Adipocyte (in vitro differentiated cells): ENCODE results near the gene PTBP1.

Experiments
- DNase-seq: peaks from one replicate; pipeline ENCODE4 v3.0.0-alpha.2; 2015; ENCODE audit warnings: low read depth
- H3K27me3 ChIP-seq: replicated peaks from 2 replicates; pipeline ENCODE4 v1.7.0; 2013; ENCODE audit warnings: mild to moderate bottlenecking, low read length, moderate library complexity; ENCODE audit not compliant: control insufficient read depth, insufficient read depth
- H3K36me3 ChIP-seq: 2 replicates; pipeline ENCODE4 v1.7.0; 2013; ENCODE audit warnings: low read length, mild to moderate bottlenecking, moderate library complexity; ENCODE audit not compliant: control insufficient read depth, insufficient read depth, severe bottlenecking
- H3K4me1 ChIP-seq: 2 replicates; pipeline ENCODE4 v1.7.0; 2013; ENCODE audit warnings: mild to moderate bottlenecking, low read length, moderate library complexity; ENCODE audit not compliant: control insufficient read depth, insufficient read depth
- H3K4me3 ChIP-seq: 2 replicates; pipeline ENCODE4 v1.7.0; 2013; ENCODE audit warnings: mild to moderate bottlenecking, low read length, moderate library complexity
- H3K9ac ChIP-seq: 2 replicates; pipeline ENCODE4 v1.7.0; 2013; ENCODE audit warnings: mild to moderate bottlenecking, low read length, moderate library complexity
- H3K9me3 ChIP-seq: 2 replicates; pipeline ENCODE4 v1.7.0; 2013; ENCODE audit warnings: mild to moderate bottlenecking, low read length, moderate library complexity; ENCODE audit not compliant: control insufficient read depth

The PTBP1 gene

DNA sequence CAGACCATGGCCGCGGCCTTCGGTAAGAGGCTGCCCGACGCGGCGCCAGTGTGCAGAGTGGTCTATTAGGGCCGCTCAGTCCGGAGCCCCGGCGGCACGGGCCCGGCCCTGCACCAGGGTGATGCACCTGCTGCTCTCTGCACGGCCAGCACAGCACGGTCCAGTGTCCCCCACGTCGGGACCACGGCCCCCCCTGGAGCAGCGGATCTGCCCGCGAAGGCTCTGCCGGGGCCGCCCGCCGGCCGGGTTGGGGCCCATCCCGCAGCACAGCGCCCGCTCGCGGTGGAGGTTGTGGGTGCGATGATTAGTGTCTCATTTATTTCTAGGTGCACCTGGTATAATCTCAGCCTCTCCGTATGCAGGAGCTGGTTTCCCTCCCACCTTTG lies 7.9 kb downstream of the PTBP1 start:
- DNase-seq, result no peak
- H3K4me3 ChIP-seq, result no peak overlapping the region
- no peaks in the 10 kb centered on the region for H3K27me3 ChIP-seq
- no peaks in the 10 kb centered on the region for H3K9me3 ChIP-seq
- no peak overlapping the region for H3K9ac ChIP-seq
- peaks cover 70% of the 10 kb centered on the region for H3K36me3 ChIP-seq
- H3K4me1 ChIP-seq, result peaks cover 26% of the 10 kb centered on the region

- Histone ChIP-seq H3K36me3 (peaks cover 72% of the 10 kb centered on the region), H3K9ac (no peak overlapping the region), H3K4me1 (peaks cover 19% of the 10 kb centered on the region), H3K4me3 (no peak overlapping the region), H3K27me3 (no peaks in the 10 kb centered on the region), H3K9me3 (no peaks in the 10 kb centered on the region)
- DNase-seq, result no peak
Measured at GRCh38 chr19:805600-806550, 8.6 kb downstream of the PTBP1 start.

DNA sequence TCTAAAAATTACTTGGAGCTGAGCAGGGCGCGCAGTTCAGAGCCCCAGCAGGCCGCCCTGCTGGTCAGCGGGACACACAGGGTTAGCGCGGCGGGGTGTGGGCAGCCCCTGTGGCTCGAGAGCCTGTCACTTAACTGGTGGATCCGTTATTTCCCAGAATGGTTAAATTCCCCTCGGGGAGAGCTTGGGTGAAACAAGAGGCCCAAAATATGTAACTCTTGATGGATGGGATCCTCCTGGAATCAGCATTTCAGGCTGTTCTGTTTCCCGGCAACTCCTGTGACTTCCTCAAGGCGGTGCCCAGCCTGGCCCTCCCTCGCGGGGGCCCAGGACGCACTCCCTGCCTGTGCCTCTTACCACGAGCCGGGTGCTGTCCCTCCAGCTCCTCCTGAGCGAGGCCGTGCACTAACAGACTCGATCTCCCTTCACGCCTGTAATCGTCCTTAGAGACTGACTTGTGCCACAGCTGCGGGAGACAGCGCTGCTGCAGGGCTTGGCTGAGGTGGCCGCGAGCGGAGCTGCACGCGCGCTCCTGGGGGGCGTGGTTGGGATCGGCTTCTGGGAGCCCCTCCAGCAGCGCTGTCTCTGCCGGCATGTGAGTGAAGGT lies 9.7 kb downstream of the PTBP1 start:
- Histone ChIP-seq H3K4me3 (no peak overlapping the region), H3K9me3 (no peaks in the 10 kb centered on the region), H3K36me3 (peaks cover 82% of the 10 kb centered on the region), H3K9ac (no peak overlapping the region), H3K27me3 (no peaks in the 10 kb centered on the region), H3K4me1 (peaks cover 8% of the 10 kb centered on the region)
- no peak for DNase-seq

DNA sequence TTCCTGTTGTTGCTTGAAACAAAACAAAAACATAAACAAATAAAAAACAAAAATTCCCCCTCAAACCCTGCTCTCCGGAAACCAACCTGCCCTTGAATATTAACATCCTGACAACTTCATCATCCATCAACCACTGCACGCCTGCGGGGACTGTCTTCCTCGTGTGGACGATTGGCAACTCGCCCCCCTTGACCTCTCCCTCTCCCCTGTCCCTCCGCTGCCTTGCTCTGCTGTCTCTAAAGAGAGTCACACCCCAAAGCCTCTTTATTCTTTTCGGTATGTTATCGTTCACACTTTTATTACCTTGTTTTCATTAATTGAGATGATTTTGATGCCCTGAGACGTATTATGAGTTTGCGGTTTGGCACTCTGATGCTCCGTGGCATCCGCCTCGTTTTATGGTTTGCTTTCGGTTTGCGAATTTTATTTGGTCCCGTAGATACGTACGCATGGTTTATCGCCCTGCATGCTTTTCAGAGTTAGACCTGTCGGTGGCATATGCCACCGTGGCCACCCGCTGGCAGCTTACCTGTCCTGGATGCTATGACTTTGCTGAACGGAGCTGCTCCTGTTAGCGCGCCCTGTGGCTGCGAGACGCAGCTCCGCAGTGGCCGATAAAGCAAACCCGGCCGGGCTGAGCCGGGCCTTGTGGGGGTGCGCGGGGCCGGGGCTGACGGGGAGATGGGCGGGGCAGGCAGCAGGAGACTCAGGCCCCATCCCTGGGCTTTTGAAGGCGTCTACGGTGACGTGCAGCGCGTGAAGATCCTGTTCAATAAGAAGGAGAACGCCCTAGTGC lies 10.6 kb downstream of the PTBP1 start:
- Histone ChIP-seq H3K9me3 (no peaks in the 10 kb centered on the region), H3K9ac (no peak overlapping the region), H3K4me3 (no peak overlapping the region), H3K36me3 (peaks cover 86% of the 10 kb centered on the region), H3K4me1 (no peaks in the 10 kb centered on the region), H3K27me3 (no peaks in the 10 kb centered on the region)
- no peak for DNase-seq

GRCh38 chr19:808423-808775 lies 11.1 kb downstream of the PTBP1 start:
- no peaks in the 10 kb centered on the region for H3K9me3 ChIP-seq
- no peak for DNase-seq
- H3K36me3 ChIP-seq, result peaks cover 86% of the 10 kb centered on the region
- no peak overlapping the region for H3K9ac ChIP-seq
- no peaks in the 10 kb centered on the region for H3K4me1 ChIP-seq
- H3K27me3 ChIP-seq, result no peaks in the 10 kb centered on the region
- H3K4me3 ChIP-seq, result no peak overlapping the region

DNA sequence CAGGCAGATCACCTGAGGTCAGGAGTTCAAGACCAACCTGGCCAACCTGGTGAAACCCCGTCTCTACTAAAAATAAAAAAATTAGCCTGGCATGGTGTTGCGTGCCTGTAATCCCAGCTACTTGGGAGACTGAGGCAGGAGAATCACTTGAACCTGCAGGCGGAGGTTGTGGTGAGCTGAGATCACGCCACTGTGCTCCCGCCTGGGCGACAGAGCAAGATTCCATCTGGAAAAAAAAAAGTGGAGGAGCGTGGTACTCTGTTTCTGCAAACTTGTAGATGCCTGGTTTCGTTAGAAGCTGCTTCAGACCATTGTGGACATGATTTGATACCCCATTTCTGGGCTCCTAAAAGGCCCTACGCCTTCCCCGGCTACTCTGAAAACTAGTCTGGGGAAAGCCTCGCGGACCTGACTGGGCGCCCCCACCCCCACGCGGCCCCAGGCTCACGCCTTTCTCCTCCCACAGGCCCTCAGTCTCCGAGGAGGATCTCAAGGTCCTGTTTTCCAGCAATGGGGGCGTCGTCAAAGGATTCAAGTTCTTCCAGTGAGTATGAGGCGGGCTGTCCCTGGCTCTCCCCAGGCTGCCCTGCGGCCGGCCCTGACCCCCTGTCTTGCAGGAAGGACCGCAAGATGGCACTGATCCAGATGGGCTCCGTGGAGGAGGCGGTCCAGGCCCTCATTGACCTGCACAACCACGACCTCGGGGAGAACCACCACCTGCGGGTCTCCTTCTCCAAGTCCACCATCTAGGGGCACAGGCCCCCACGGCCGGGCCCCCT lies 13.0 kb downstream of the PTBP1 start:
- Histone ChIP-seq H3K36me3 (peaks cover 67% of the 10 kb centered on the region), H3K9me3 (no peaks in the 10 kb centered on the region), H3K9ac (no peak overlapping the region), H3K4me1 (no peaks in the 10 kb centered on the region), H3K27me3 (no peaks in the 10 kb centered on the region), H3K4me3 (no peak overlapping the region)
- DNase-seq, result no peak

DNA sequence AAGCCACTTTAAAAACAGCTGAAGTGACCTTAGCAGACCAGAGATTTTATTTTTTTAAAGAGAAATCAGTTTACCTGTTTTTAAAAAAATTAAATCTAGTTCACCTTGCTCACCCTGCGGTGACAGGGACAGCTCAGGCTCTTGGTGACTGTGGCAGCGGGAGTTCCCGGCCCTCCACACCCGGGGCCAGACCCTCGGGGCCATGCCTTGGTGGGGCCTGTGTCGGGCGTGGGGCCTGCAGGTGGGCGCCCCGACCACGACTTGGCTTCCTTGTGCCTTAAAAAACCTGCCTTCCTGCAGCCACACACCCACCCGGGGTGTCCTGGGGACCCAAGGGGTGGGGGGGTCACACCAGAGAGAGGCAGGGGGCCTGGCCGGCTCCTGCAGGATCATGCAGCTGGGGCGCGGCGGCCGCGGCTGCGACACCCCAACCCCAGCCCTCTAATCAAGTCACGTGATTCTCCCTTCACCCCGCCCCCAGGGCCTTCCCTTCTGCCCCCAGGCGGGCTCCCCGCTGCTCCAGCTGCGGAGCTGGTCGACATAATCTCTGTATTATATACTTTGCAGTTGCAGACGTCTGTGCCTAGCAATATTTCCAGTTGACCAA lies 13.7 kb downstream of the PTBP1 start:
- DNase-seq, result no peak
- H3K4me3 ChIP-seq, result no peak overlapping the region
- H3K9ac ChIP-seq, result no peak overlapping the region
- H3K9me3 ChIP-seq, result no peaks in the 10 kb centered on the region
- no peaks in the 10 kb centered on the region for H3K4me1 ChIP-seq
- H3K27me3 ChIP-seq, result no peaks in the 10 kb centered on the region
- H3K36me3 ChIP-seq, result peaks cover 60% of the 10 kb centered on the region

DNA sequence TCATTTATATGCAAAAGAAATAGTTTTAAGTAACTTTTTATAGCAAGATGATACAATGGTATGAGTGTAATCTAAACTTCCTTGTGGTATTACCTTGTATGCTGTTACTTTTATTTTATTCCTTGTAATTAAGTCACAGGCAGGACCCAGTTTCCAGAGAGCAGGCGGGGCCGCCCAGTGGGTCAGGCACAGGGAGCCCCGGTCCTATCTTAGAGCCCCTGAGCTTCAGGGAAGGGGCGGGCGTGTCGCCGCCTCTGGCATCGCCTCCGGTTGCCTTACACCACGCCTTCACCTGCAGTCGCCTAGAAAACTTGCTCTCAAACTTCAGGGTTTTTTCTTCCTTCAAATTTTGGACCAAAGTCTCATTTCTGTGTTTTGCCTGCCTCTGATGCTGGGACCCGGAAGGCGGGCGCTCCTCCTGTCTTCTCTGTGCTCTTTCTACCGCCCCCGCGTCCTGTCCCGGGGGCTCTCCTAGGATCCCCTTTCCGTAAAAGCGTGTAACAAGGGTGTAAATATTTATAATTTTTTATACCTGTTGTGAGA lies 14.3 kb downstream of the PTBP1 start:
- Histone ChIP-seq H3K4me3 (no peak overlapping the region), H3K4me1 (no peaks in the 10 kb centered on the region), H3K9me3 (no peaks in the 10 kb centered on the region), H3K27me3 (no peaks in the 10 kb centered on the region), H3K36me3 (peaks cover 55% of the 10 kb centered on the region), H3K9ac (no peak overlapping the region)
- DNase-seq, result no peak

- no peaks in the 10 kb centered on the region for H3K9me3 ChIP-seq
- no peak overlapping the region for H3K9ac ChIP-seq
- H3K36me3 ChIP-seq, result peaks cover 48% of the 10 kb centered on the region
- H3K27me3 ChIP-seq, result no peaks in the 10 kb centered on the region
- DNase-seq, result no peak
- H3K4me3 ChIP-seq, result no peak overlapping the region
- H3K4me1 ChIP-seq, result no peaks in the 10 kb centered on the region
Measured at GRCh38 chr19:812049-812746, 14.9 kb downstream of the PTBP1 start.

GRCh38 chr19:812747-813218 lies 15.5 kb downstream of the PTBP1 start:
- Histone ChIP-seq H3K9me3 (no peaks in the 10 kb centered on the region), H3K36me3 (peaks cover 42% of the 10 kb centered on the region), H3K4me1 (no peaks in the 10 kb centered on the region), H3K9ac (no peak overlapping the region), H3K4me3 (no peak overlapping the region), H3K27me3 (no peaks in the 10 kb centered on the region)
- DNase-seq, result no peak
